Islet of Langerhans (tissue), 1 donor: ENCODE results near the gene COL5A1.
"Not testable (repeated sequence)": the region's sequence is repeated elsewhere in the genome, so short reads cannot be mapped to it uniquely, and the experiment has no call there.

Experiments used
- FAIRE-seq: peaks from one replicate; lab custom pipeline; 2011; peaks lifted over from hg19 to GRCh38; lab: Jason Lieb, UNC

Gene COL5A1

GRCh38 chr9:134679616-134680392 lies 38.2 kb downstream of the COL5A1 start:
- FAIRE-seq, result no peak

GRCh38 chr9:134680393-134681060 lies 38.9 kb downstream of the COL5A1 start:
- no peak for FAIRE-seq

GRCh38 chr9:134681061-134681661 lies 39.6 kb downstream of the COL5A1 start:
- FAIRE-seq, result no peak

- FAIRE-seq, result no peak
Measured at GRCh38 chr9:134682026-134682425, 40.4 kb downstream of the COL5A1 start.

GRCh38 chr9:134682651-134683364 lies 41.2 kb downstream of the COL5A1 start:
- no peak for FAIRE-seq

- FAIRE-seq, result no peak
Measured at GRCh38 chr9:134683714-134684374, 42.2 kb downstream of the COL5A1 start.

- no peak for FAIRE-seq
Measured at GRCh38 chr9:134684375-134684723, 42.7 kb downstream of the COL5A1 start.

- FAIRE-seq, result not testable (repeated sequence)
Measured at GRCh38 chr9:134684941-134685340, 43.3 kb downstream of the COL5A1 start.

GRCh38 chr9:134685784-134686183 lies 44.2 kb downstream of the COL5A1 start:
- no peak for FAIRE-seq

- FAIRE-seq, result no peak
Measured at GRCh38 chr9:134686896-134687295, 45.3 kb downstream of the COL5A1 start.

- no peak for FAIRE-seq
Measured at GRCh38 chr9:134687556-134687955, 46.0 kb downstream of the COL5A1 start.

- FAIRE-seq, result no peak
Measured at GRCh38 chr9:134688231-134688630, 46.6 kb downstream of the COL5A1 start.

- no peak for FAIRE-seq
Measured at GRCh38 chr9:134688661-134689320, 47.2 kb downstream of the COL5A1 start.

- no peak for FAIRE-seq
Measured at GRCh38 chr9:134689321-134690181, 47.9 kb downstream of the COL5A1 start.

- no peak for FAIRE-seq
Measured at GRCh38 chr9:134690301-134690751, 48.7 kb downstream of the COL5A1 start.

- no peak for FAIRE-seq
Measured at GRCh38 chr9:134690946-134691694, 49.5 kb downstream of the COL5A1 start.

GRCh38 chr9:134691695-134692572 lies 50.3 kb downstream of the COL5A1 start:
- FAIRE-seq, result no peak

GRCh38 chr9:134692573-134692860 lies 50.9 kb downstream of the COL5A1 start:
- FAIRE-seq, result no peak

- no peak for FAIRE-seq
Measured at GRCh38 chr9:134693011-134693410, 51.4 kb downstream of the COL5A1 start.
